GM21367 (cell line): ENCODE measurements around the gene P2RY6.
"Not testable (repeated sequence)": the region's sequence is repeated elsewhere in the genome, so short reads cannot be mapped to it uniquely, and the experiment has no call there.

Experiments used
- ATAC-seq: cut with Tn5 transposase; IDR thresholded peaks from one replicate; pipeline ENCODE4 v1.9.1; 2021; ENCODE audit not compliant: unreplicated experiment

The P2RY6 gene, protein sequence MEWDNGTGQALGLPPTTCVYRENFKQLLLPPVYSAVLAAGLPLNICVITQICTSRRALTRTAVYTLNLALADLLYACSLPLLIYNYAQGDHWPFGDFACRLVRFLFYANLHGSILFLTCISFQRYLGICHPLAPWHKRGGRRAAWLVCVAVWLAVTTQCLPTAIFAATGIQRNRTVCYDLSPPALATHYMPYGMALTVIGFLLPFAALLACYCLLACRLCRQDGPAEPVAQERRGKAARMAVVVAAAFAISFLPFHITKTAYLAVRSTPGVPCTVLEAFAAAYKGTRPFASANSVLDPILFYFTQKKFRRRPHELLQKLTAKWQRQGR

DNA sequence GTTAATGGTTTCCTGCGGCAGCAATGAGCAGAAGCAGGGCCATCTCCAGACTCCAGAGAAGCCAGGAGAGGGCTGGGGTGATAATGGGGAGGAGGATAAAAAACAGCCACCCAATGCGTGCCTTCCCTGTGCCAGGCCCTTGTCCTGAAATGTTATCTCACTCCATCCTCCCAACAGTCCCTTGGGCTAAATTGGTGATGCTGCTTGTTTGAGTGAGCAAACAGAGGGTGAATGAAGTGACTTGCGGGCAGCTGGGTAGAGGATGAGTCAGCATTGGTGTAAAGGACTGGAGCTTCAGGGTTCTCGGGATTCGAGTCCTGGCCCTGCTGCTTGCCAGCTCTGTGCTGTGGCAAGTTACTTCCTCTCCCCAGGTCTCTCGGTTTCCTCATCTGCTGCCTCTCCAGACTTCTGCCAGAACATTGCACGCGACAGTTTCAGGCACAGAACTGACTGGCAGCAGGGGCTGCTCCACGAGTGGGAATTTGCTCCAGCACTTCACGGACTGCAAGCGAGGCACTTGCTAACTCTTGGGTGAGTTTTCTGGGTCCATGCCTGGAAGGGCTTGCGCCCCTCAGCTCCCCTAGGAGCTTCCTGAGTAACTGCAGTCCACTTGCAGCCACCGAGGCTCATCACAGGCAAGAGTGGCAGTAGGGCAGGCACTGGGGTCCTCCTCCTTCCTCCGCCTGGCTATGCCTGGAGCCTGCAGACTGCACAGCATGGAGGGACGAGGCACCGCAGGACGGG is at the start of gene P2RY6:
TSS of gene P2RY6 (plus strand) at position 403 of the 744 bp plus-strand sequence. CDS start 24,181 bp downstream, outside the sequence.
- no peak for ATAC-seq

DNA sequence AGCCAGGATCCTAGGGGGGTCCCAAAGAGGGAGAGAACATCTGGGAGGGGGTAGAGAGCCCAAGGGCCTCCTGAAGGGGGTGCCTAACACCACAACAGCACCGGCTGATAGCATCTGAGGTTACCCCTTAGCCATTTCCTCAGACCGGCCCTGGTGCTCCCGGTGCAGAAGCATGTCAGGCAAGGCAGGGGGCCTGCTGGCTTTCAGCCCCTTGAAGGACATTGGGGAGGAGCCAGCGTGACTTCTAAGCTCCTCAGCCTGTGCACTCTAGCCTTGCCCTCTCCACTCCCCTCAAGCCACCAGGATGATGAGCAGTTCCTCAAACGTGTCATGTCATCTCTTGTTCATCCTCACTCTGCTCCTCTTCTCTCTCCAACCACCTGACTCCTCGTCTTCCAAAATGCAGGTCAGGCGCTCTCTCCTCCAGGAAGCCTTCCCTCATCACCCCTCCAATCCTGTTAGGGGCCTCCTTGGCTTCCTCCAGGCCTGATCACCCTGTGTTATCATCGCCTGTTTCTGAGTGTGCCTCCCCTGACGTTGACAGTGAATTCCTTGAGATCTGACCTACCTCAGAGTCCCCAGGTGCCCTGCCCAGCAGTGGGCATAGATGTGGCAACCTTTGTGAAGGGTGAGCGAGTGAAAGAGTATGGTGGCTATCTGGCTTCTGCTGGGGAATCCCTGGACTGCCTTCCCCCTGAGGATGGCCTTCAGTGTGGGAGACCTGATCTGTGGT is 48.0 kb upstream of the P2RY6 start:
- no peak for ATAC-seq

DNA sequence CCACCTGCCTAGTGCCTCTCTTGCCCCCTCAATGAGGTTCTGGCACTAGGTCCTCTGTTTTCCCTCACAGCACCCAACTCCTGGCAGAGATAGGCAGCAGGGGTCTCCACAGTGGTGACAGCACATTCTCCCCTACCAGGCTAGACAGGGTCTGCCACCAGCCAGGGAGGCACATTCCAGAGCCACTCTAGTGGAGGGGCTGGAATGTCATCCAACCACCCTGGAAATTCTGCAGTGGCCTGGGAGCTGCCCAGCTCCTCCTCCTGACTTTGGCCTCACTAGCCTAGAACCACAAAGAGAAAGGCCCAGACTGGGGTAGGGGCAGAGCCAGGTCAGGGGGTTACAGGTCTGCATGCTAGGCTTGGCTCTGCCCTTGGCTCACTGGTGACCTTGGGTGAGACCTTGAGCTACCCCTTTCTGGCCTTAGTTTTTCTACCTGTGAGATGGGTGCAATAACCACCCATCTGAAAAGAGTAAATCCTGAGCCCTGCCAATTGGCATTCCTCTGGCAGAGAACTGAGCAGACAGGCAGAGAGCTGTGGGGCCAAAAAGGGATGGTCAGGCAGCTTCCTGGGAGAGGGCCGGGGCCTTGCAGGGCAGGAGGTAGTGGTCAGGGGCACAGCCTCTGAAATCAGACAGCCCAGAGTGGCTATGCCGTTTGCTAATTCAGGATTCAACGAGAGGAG is 47.0 kb upstream of the P2RY6 start:
- ATAC-seq, result no peak

DNA sequence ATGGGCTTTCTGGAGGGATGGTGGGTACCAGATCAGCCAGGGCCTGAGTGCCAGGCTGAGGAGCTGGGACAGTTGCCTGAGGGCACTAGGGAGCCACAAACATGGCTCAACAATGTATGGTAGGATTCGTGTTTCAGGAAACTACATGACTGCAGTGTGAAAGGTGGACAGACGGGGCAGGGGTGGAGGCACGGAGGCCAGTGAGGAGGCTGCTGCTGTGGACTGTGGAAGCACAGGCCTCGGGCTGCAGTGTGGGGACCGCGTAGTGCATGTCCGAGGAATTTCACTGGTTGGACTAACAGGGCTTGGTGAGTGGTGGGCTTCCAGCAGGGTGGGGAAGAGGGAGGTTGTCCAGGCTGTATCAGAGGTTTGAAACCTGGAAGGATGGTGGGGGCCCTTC is 46.3 kb upstream of the P2RY6 start:
- no peak for ATAC-seq

DNA sequence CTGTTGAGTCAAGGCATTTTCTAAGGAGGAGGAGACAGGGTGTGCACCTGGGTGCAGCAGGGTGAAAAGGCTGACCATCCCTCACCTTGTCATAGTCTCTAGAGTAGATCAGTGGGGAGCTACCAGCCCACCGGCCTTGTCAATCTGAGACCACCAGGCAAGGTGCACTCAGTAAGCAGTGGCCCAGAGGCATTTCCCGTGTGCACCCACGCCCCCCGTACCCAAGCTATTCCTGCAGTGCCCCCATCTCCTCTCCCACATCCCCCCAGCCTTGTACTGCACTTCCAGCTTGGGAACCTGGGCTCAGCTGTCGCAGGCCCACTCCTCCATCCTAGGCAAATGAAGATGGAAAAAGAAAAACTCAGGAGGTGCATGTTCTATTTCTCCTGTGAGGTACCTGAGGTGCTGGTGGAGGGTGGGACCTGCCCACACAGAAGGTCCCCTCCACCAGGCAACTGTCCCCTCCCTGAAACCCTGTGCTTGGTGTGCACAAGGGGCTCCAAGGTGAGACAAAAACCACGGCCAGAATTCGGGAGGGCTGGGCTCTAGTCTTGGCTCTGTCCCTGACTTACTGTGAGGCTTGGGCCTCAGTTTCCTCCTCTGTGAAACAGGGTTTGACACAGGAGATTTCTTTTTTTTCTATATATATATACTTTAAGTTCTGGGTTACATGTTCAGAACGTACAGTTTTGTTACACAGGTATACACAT is 45.7 kb upstream of the P2RY6 start:
- ATAC-seq, result no peak

DNA sequence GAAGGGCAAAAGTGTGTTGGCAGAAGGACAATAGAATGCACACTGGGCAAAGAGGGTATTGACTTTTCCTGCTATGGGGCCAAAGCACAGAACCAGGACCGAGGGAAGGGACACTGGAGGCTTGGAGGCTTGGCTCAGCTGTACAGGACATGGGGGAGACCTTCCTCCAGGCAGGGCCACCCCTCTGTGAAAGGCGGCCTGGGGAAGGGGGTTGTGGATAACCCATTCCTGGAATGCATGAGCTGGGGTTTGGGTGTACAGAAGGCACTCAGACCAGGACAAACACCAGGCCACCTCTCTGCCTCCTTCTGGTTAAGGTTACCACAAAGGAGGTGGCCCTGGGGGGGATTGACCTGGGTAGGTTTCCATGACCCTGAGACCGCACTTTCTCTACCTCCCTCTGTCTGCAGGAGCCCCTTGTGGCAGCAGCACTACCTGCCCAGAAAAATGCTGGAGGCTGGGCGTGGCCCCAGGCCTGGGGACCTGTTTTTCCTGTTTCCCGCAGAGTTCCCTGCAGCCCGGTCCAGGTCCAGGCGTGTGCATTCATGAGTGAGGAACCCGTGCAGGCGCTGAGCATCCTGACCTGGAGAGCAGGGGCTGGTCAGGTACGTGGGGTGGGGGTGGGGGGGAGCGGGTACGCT is 44.4 kb upstream of the P2RY6 start:
- no peak for ATAC-seq

DNA sequence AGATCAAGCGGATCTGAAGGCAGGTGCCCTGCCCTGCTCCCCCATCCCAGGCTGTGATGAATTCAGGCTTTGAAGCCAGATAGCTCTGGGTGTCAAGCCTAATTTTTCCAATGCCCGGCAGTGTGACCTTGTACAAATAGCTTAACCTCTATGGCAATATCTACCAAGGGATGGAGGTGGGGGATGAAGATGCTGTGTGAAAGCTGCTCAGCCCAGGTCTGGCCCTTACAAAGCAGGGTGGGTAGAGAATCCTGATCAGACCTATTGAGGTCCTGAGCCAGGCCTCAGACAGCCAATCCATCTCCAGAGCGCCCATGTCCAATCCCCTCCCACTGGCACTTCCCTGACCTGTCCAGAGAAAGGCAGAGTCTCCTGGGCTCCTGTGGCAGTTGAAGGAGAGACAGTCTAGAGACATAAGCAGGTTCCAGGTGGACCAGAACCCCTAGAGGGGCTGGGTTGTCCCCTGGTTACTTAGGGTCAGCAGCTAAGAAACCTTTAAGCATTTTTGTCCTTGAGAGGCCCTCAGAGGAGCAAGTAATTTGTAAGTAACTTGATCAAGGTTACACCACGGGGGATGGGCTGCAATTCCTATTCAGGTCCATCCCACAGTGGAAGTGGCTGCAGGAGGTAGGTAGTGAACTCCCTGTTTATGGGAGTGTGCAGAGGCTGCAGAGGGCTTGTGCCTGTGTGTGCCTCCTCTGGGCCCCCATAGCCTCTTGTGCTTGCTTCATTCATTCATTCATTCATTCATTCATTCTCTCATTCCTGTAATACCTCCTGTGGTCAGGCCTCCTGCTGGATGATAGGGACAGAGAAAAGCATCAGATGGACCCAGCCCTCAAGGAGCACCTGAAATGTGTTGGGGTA is 43.6 kb upstream of the P2RY6 start:
- no peak for ATAC-seq

DNA sequence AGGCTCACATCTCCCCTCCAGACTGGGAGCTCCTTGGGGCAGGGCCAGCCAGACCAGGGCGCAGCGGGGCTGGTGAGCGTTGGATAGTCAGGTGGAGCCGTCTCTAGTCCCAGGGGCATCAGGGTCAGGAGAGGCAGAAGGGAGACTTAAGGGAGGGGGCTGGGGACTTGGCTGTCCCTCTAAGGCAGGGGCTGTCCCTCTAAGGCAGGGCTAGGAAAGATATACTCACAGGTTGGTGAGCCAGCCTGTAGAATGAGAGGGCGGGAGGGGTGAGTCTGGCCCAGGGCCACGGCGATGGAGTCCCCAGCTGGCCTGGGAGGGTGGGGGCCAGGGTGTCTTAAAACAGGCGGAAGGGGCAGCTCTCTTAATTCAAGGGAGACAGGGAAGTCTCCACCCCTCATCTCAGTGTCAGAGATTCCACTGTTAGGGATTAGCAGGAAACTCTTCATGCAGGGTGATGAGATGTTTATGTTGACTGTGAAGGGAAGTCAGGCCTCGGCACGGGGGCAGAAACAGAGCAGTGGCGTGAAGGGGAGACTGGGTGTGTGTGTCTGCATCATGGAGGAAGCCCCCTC is 42.7 kb upstream of the P2RY6 start:
- ATAC-seq, result no peak

DNA sequence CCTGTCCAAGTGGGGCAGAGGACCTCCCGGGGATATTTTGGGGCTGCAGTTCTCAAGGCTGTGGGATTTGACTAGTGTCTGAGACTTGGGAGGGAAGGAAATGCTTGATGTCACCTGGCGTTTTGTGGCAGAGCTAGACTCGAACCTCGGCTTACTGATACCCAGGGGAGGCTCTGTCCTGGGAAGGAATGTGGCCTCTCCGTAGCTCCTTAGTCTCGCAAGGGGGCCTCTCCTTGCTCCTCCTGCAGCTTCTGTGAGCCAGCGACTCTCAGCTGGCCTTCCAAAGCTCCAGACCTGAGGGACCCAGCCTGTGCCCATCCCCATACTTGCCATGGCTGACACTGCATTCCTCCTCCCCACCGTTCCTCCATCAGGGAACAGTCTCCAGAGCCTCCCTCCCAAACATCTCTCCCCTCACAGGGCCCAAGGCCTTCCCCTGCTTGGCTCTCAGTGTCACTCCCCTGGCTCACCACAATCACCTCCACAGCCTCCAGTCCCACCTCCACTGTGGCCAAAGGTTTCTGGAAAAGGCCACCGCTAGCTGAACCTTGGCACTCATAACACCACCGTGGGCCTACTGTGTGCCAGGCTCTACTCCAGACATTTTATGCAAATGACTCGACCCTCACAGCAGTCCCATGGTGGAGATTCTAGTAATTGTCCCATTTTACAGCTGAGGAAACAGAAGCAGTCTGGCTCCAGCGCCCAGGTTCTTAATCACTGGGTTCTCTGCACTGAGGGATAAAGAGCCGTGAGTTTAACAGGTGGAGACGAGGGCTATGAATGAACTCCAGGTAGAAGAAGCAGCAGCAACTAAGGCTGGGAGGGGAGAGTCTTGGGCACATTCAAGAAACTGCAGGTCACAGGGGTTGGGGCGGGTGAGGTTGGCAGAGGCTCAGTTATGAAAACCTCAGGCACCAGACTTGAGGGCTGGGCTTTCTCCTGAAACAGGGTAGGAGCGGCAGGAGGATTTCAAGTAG is 42.0 kb upstream of the P2RY6 start:
- no peak for ATAC-seq

DNA sequence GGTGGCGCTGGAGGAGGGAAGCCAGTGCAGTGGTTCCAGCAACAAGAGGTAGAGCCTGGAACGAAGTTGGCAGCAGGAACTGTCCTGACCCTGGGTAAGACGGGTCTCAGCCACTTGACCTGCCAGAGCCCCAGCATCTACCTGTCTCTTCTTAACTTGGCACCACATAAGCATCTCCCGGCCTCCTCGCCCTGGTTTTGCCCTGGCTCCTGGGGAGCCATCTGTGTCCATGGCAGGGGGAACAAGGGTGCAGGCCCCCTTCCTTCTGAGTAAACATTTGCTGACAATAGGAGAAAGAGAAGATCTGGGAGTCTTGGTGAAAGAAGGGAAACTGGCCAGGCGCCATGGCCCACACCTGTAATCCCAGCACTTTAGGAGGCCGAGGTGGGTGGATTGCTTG is 41.2 kb upstream of the P2RY6 start:
- no peak for ATAC-seq

DNA sequence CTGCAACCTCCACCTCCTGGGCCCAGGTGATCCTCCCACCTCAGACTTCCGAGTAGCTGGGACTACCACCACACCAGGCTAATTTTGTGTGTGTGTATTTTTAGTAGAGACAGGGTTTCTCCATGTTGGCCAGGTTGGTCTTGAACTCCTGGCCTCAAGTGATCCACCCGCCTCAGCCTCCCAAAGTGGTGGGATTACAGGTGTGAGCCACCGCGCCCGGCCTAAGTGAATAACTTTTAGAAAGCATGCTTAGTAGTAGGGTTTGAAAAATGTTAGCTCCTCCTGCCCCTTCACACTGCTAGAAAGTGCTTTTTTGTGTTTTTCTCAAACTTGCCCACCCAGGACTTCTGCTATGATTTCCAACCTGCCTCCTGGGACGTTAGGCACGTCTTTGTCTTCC is 39.7 kb upstream of the P2RY6 start:
- ATAC-seq, result not testable (repeated sequence)

DNA sequence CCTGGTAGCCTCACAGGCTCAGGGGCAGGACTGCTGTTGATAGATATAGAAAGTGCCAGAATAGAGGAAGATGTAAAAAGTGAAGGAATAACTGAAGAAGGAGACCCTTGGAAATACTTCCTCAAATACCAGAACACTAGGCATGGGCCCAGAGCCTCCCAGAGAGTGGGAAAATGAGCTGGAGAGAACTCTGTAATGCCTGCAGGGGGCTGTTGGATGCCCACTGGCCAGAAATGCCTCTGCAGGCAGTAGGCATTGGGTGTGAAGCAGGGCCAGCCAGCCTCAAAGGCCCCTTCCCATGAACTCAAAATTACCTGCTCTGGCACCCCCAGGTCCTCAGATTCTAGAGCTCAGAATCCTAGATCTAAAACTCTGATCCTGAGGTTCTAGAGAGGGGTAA is 38.9 kb upstream of the P2RY6 start:
- ATAC-seq, result no peak

DNA sequence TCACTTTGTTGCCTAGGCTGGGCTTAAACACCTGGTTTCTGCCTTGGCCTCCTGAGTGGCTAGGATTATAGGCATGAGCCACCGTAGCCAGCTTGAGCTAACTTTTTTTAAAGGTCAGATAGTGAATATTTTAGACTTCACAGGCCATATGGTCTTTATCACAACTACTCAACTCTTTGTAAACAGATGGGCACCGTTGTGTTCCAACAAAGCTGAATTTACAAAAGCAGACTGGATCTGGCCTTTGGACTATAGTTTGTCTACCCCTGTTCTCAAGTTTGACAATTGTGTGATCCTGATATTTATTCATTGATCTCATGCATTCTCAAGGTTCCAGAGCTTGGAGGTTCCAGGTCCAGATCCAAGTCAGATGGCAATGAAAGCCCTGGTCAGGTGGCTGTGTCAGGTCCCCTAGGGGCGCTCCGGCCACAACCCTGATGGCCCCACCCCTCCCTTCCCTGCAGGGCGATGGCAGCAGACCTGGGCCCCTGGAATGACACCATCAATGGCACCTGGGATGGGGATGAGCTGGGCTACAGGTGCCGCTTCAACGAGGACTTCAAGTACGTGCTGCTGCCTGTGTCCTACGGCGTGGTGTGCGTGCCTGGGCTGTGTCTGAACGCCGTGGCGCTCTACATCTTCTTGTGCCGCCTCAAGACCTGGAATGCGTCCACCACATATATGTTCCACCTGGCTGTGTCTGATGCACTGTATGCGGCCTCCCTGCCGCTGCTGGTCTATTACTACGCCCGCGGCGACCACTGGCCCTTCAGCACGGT is 38.3 kb upstream of the P2RY6 start:
- no peak for ATAC-seq

DNA sequence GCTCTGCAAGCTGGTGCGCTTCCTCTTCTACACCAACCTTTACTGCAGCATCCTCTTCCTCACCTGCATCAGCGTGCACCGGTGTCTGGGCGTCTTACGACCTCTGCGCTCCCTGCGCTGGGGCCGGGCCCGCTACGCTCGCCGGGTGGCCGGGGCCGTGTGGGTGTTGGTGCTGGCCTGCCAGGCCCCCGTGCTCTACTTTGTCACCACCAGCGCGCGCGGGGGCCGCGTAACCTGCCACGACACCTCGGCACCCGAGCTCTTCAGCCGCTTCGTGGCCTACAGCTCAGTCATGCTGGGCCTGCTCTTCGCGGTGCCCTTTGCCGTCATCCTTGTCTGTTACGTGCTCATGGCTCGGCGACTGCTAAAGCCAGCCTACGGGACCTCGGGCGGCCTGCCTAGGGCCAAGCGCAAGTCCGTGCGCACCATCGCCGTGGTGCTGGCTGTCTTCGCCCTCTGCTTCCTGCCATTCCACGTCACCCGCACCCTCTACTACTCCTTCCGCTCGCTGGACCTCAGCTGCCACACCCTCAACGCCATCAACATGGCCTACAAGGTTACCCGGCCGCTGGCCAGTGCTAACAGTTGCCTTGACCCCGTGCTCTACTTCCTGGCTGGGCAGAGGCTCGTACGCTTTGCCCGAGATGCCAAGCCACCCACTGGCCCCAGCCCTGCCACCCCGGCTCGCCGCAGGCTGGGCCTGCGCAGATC is 37.5 kb upstream of the P2RY6 start:
- ATAC-seq, result no peak

DNA sequence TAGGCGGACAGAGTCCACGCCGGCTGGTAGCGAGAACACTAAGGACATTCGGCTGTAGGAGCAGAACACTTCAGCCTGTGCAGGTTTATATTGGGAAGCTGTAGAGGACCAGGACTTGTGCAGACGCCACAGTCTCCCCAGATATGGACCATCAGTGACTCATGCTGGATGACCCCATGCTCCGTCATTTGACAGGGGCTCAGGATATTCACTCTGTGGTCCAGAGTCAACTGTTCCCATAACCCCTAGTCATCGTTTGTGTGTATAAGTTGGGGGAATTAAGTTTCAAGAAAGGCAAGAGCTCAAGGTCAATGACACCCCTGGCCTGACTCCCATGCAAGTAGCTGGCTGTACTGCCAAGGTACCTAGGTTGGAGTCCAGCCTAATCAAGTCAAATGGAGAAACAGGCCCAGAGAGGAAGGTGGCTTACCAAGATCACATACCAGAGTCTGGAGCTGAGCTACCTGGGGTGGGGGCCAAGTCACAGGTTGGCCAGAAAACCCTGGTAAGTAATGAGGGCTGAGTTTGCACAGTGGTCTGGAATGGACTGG is 36.8 kb upstream of the P2RY6 start:
- no peak for ATAC-seq

DNA sequence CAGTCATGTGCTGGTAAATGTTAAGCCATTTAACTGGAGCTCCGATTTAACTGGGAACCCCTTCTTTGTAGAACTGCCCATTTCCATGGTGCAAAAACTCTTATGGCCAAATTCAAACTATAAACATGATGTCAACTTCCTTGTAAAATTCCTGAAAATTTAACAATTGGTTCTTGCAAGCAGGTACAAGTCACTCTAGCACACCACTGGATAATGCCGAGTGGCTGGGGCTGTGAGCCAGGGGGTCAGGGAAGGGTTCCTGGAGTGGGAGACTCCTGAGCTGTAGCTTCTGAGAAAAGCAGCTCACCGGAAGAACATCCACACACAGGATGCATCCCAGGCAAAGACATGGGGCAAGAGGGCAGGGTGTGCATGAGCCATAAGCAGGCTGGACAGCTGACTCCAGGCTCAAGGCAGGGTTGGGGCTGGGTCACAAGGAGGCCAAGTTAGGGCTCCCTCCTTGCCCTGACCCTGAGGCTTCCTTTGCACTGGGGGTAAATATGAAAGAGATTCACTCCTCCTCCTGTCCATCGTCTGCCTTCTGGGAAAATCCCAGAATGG is 35.9 kb upstream of the P2RY6 start:
- no peak for ATAC-seq
